ENCODE results near the gene ATP6V1D. TPM values are rescaled to one million over a fixed set of nuclear protein-coding genes. Genes with fewer than 3 reads are reported as not detected.

ATP6V1D gene
- polyA plus RNA-seq, 1 donor (not counting 4 experiments of a cell fraction or from before 2014, with no cell fraction given), result 112 TPM

- Histone ChIP-seq H3K79me2 (ENCODE audit: control insufficient read depth, insufficient read depth, low read length) (no peaks in the 10 kb centered on the region), H3K4me3 (ENCODE audit: control insufficient read depth in 2 of 3, extremely low read depth in 1 of 3, insufficient read depth in 2 of 3, low read depth in 1 of 3, low read length in 3 of 3) (no peak overlapping the region), H3K9ac (ENCODE audit: control insufficient read depth, extremely low read depth, insufficient read depth, low read length) (no peak overlapping the region), H3K27ac (ENCODE audit: control insufficient read depth, insufficient read depth, low read length) (no peak overlapping the region), H3K4me1 (ENCODE audit: control insufficient read depth, extremely low read depth, insufficient read depth, low read length) (no peaks in the 10 kb centered on the region), H3K9me3 (ENCODE audit: control insufficient read depth, low read depth, low read length) (no peaks in the 10 kb centered on the region), H3K4me2 (ENCODE audit: control insufficient read depth, extremely low read depth, insufficient read depth, low read depth, low read length) (no peak overlapping the region), H3K9me1 (ENCODE audit: control insufficient read depth, extremely low read depth, insufficient read depth, low read length) (no peaks in the 10 kb centered on the region), H2AFZ (ENCODE audit: control insufficient read depth, low read length) (no peak overlapping the region), H4K20me1 (ENCODE audit: control insufficient read depth, extremely low read depth, insufficient read depth, low read length) (no peaks in the 10 kb centered on the region), H3K27me3 (ENCODE audit: control insufficient read depth, extremely low read depth, insufficient read depth, low read length) (no peaks in the 10 kb centered on the region), H3K36me3 (ENCODE audit: control insufficient read depth in 2 of 2, extremely low read depth in 1 of 2, insufficient read depth in 2 of 2, low read length in 2 of 2) (peaks cover 5 to 13% of the 10 kb centered on the region in 2 experiments)
- no peak for DNase-seq (ENCODE audit: low read depth, low spot score)
- no peak for FAIRE-seq
- dilution Hi-C loops (cut with MboI; ENCODE audit: extremely low pct_ligation_motif_present, low sequenced_read_pairs), result no loop called here
- no peak for TF ChIP-seq EZH2 (IDR thresholded peaks at IDR 0.05; ENCODE audit: low read length)
- TF ChIP-seq, protein P1, sequence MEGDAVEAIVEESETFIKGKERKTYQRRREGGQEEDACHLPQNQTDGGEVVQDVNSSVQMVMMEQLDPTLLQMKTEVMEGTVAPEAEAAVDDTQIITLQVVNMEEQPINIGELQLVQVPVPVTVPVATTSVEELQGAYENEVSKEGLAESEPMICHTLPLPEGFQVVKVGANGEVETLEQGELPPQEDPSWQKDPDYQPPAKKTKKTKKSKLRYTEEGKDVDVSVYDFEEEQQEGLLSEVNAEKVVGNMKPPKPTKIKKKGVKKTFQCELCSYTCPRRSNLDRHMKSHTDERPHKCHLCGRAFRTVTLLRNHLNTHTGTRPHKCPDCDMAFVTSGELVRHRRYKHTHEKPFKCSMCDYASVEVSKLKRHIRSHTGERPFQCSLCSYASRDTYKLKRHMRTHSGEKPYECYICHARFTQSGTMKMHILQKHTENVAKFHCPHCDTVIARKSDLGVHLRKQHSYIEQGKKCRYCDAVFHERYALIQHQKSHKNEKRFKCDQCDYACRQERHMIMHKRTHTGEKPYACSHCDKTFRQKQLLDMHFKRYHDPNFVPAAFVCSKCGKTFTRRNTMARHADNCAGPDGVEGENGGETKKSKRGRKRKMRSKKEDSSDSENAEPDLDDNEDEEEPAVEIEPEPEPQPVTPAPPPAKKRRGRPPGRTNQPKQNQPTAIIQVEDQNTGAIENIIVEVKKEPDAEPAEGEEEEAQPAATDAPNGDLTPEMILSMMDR (optimal IDR thresholded peaks at IDR 0.05 in 1 of 3, IDR thresholded peaks at IDR 0.05 in 1 of 3, conservative IDR thresholded peaks at IDR 0.05 in 1 of 3; ENCODE audit: extremely low read depth in 1 of 3, insufficient read depth in 2 of 3, low read length in 3 of 3), result no peak
Measured at GRCh38 chr14:67317822-67318221, 41.8 kb downstream of the ATP6V1D start.

- peaks cover 5 to 6% of the 10 kb centered on the region in 2 experiments for H3K36me3 ChIP-seq (ENCODE audit: control insufficient read depth in 2 of 2, extremely low read depth in 1 of 2, insufficient read depth in 2 of 2, low read length in 2 of 2)
- dilution Hi-C loops (cut with MboI; ENCODE audit: extremely low pct_ligation_motif_present, low sequenced_read_pairs), result no loop called here
Measured at GRCh38 chr14:67313153-67313552, 46.5 kb downstream of the ATP6V1D start.

More at GRCh38 chr14:67313153-67313552, 46.5 kb downstream of the ATP6V1D start:
- FAIRE-seq, result no peak
- Histone ChIP-seq H4K20me1 (ENCODE audit: control insufficient read depth, extremely low read depth, insufficient read depth, low read length) (peaks cover 2% of the 10 kb centered on the region), H3K9me1 (ENCODE audit: control insufficient read depth, extremely low read depth, insufficient read depth, low read length) (no peaks in the 10 kb centered on the region), H3K4me1 (ENCODE audit: control insufficient read depth, extremely low read depth, insufficient read depth, low read length) (peaks cover 8% of the 10 kb centered on the region), H3K79me2 (ENCODE audit: control insufficient read depth, insufficient read depth, low read length) (no peaks in the 10 kb centered on the region), H3K9ac (ENCODE audit: control insufficient read depth, extremely low read depth, insufficient read depth, low read length) (no peak overlapping the region), H3K9me3 (ENCODE audit: control insufficient read depth, low read depth, low read length) (no peaks in the 10 kb centered on the region), H3K27me3 (ENCODE audit: control insufficient read depth, extremely low read depth, insufficient read depth, low read length) (no peaks in the 10 kb centered on the region), H3K4me3 (ENCODE audit: control insufficient read depth in 2 of 3, extremely low read depth in 1 of 3, insufficient read depth in 2 of 3, low read depth in 1 of 3, low read length in 3 of 3) (no peak overlapping the region), H3K27ac (ENCODE audit: control insufficient read depth, insufficient read depth, low read length) (no peak overlapping the region), H3K4me2 (ENCODE audit: control insufficient read depth, extremely low read depth, insufficient read depth, low read depth, low read length) (no peak overlapping the region), H2AFZ (ENCODE audit: control insufficient read depth, low read length) (no peak overlapping the region)
- TF ChIP-seq, protein P1 (optimal IDR thresholded peaks at IDR 0.05 in 1 of 3, IDR thresholded peaks at IDR 0.05 in 1 of 3, conservative IDR thresholded peaks at IDR 0.05 in 1 of 3; ENCODE audit: extremely low read depth in 1 of 3, insufficient read depth in 2 of 3, low read length in 3 of 3), result no peak
- no peak for TF ChIP-seq EZH2 (IDR thresholded peaks at IDR 0.05; ENCODE audit: low read length)
- DNase-seq (ENCODE audit: low read depth, low spot score), result no peak

All from keratinocyte (primary cell).